ENCODE measurements around the gene DUSP5.
"Not testable (repeated sequence)": the region's sequence is repeated elsewhere in the genome, so short reads cannot be mapped to it uniquely, and the experiment has no call there.

- not testable (repeated sequence) for TF ChIP-seq CTCF (IDR thresholded peaks at IDR 0.05); REST (IDR thresholded peaks at IDR 0.05; ENCODE audit: insufficient read depth in 1 of 2, low read depth in 2 of 2, low read length in 1 of 2); TCF7L2 (IDR thresholded peaks at IDR 0.05; ENCODE audit: low read depth, low read length); SIN3A (IDR thresholded peaks at IDR 0.05; ENCODE audit: borderline replicate concordance, insufficient read depth, low read depth, low read length); POLR2AphosphoS5 (IDR thresholded peaks at IDR 0.05; ENCODE audit: low read depth, low read length)
Measured at GRCh38 chr10:110528997-110529524, 31.4 kb downstream of the DUSP5 start.
